ENCODE results near the gene SH2D3C.

The SH2D3C gene, protein sequence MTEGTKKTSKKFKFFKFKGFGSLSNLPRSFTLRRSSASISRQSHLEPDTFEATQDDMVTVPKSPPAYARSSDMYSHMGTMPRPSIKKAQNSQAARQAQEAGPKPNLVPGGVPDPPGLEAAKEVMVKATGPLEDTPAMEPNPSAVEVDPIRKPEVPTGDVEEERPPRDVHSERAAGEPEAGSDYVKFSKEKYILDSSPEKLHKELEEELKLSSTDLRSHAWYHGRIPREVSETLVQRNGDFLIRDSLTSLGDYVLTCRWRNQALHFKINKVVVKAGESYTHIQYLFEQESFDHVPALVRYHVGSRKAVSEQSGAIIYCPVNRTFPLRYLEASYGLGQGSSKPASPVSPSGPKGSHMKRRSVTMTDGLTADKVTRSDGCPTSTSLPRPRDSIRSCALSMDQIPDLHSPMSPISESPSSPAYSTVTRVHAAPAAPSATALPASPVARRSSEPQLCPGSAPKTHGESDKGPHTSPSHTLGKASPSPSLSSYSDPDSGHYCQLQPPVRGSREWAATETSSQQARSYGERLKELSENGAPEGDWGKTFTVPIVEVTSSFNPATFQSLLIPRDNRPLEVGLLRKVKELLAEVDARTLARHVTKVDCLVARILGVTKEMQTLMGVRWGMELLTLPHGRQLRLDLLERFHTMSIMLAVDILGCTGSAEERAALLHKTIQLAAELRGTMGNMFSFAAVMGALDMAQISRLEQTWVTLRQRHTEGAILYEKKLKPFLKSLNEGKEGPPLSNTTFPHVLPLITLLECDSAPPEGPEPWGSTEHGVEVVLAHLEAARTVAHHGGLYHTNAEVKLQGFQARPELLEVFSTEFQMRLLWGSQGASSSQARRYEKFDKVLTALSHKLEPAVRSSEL

GRCh38 chr9:127778280-127779135 lies at the start of gene SH2D3C:
Gene SH2D3C (minus strand): TSS chr9:127778666. CDS start chr9:127778627, 39 bp downstream.
- no peak for TF ChIP-seq ZNF8 (CRISPR knock-in tag; IDR thresholded peaks at IDR 0.05)
- no peak for TF ChIP-seq CSRNP3 (CRISPR knock-in tag; IDR thresholded peaks at IDR 0.05)
- TF ChIP-seq CREB5 (CRISPR knock-in tag; IDR thresholded peaks at IDR 0.05; ENCODE audit: low read depth), result no peak
- no peak for TF ChIP-seq ZNF70 (CRISPR knock-in tag; IDR thresholded peaks at IDR 0.05)
- TF ChIP-seq, protein P1, sequence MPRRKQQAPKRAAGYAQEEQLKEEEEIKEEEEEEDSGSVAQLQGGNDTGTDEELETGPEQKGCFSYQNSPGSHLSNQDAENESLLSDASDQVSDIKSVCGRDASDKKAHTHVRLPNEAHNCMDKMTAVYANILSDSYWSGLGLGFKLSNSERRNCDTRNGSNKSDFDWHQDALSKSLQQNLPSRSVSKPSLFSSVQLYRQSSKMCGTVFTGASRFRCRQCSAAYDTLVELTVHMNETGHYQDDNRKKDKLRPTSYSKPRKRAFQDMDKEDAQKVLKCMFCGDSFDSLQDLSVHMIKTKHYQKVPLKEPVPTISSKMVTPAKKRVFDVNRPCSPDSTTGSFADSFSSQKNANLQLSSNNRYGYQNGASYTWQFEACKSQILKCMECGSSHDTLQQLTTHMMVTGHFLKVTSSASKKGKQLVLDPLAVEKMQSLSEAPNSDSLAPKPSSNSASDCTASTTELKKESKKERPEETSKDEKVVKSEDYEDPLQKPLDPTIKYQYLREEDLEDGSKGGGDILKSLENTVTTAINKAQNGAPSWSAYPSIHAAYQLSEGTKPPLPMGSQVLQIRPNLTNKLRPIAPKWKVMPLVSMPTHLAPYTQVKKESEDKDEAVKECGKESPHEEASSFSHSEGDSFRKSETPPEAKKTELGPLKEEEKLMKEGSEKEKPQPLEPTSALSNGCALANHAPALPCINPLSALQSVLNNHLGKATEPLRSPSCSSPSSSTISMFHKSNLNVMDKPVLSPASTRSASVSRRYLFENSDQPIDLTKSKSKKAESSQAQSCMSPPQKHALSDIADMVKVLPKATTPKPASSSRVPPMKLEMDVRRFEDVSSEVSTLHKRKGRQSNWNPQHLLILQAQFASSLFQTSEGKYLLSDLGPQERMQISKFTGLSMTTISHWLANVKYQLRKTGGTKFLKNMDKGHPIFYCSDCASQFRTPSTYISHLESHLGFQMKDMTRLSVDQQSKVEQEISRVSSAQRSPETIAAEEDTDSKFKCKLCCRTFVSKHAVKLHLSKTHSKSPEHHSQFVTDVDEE (CRISPR knock-in tag; IDR thresholded peaks at IDR 0.05), result no peak
- no peak for TF ChIP-seq PATZ1 (CRISPR knock-in tag; IDR thresholded peaks at IDR 0.05; ENCODE audit: borderline replicate concordance)
- no peak for TF ChIP-seq GLIS3 (CRISPR knock-in tag; IDR thresholded peaks at IDR 0.05)
- no peak for TF ChIP-seq BACH2 (CRISPR knock-in tag; IDR thresholded peaks at IDR 0.05; ENCODE audit: borderline replicate concordance)
- no peak for TF ChIP-seq SNAI2 (CRISPR knock-in tag; IDR thresholded peaks at IDR 0.05)
- no peak for TF ChIP-seq TCF4 (CRISPR knock-in tag; IDR thresholded peaks at IDR 0.05; ENCODE audit: borderline replicate concordance)
- TF ChIP-seq ZFP30 (CRISPR knock-in tag; IDR thresholded peaks at IDR 0.05), result no peak
- no peak for TF ChIP-seq ZNF565 (CRISPR knock-in tag; conservative IDR thresholded peaks at IDR 0.05; ENCODE audit: low read depth)
- no peak for TF ChIP-seq ZFP3 (CRISPR knock-in tag; IDR thresholded peaks at IDR 0.05)
- TF ChIP-seq PPARA (CRISPR knock-in tag; IDR thresholded peaks at IDR 0.05; ENCODE audit: borderline replicate concordance), result no peak
- TF ChIP-seq RARB (CRISPR knock-in tag; IDR thresholded peaks at IDR 0.05), result no peak
- no peak for ATAC-seq

DNA sequence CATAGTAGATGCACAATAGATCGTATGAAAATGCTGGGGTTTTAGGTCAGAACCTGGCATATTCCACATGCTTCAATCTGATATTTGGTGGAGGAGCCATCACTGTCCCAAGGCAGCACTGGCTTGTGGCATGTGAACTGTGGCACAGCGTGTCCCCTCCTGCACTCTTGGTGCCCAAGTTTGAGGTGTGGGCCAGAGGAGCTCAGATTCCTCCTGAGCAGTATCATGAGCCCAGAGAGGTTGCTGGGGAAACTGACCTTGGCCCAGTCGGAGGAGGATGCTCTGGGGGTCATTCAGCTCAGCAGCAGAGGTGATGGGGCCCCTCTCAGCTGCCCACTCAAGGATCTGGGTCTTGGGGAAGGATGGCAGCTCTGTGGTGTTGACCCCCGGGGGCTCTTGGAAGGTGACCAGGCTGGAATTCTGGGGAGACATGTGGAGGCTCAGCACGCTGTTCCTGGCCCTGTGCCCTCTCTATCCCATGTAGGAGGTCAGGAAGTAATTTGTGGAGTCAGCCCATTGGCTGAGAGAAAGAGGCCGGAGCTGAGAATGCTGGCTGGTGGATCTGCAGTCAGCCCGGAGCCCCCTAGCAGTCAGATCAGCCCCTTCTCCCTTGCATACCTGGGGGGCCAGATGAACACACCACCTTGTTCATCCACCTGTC lies 47.9 kb upstream of the SH2D3C start:
- no peak for TF ChIP-seq ESRRG (CRISPR knock-in tag; IDR thresholded peaks at IDR 0.05)
- TF ChIP-seq GLIS3 (CRISPR knock-in tag; IDR thresholded peaks at IDR 0.05), result no peak
- ATAC-seq, result no peak; the same call in 2 of the 3 replicates

- ATAC-seq, result peak; percentile 26; the same call in 2 of the 3 replicates
- no peak for TF ChIP-seq CREB5 (CRISPR knock-in tag; IDR thresholded peaks at IDR 0.05; ENCODE audit: low read depth)
- no peak for TF ChIP-seq CSDC2 (CRISPR knock-in tag; IDR thresholded peaks at IDR 0.05)
- no peak for TF ChIP-seq CSRNP3 (CRISPR knock-in tag; IDR thresholded peaks at IDR 0.05)
- no peak for TF ChIP-seq ESRRG (CRISPR knock-in tag; IDR thresholded peaks at IDR 0.05)
- no peak for TF ChIP-seq BACH2 (CRISPR knock-in tag; IDR thresholded peaks at IDR 0.05; ENCODE audit: borderline replicate concordance)
- no peak for TF ChIP-seq GLIS3 (CRISPR knock-in tag; IDR thresholded peaks at IDR 0.05)
- no peak for TF ChIP-seq ZNF70 (CRISPR knock-in tag; IDR thresholded peaks at IDR 0.05)
- no peak for TF ChIP-seq ISL1 (CRISPR knock-in tag; IDR thresholded peaks at IDR 0.05)
- no peak for TF ChIP-seq TCF4 (CRISPR knock-in tag; IDR thresholded peaks at IDR 0.05; ENCODE audit: borderline replicate concordance)
- TF ChIP-seq TOX (CRISPR knock-in tag; IDR thresholded peaks at IDR 0.05; ENCODE audit: borderline replicate concordance), result no peak
- no peak for TF ChIP-seq ZFP3 (CRISPR knock-in tag; IDR thresholded peaks at IDR 0.05)
- TF ChIP-seq ZFP30 (CRISPR knock-in tag; IDR thresholded peaks at IDR 0.05), result no peak
- no peak for TF ChIP-seq OSR1 (CRISPR knock-in tag; IDR thresholded peaks at IDR 0.05)
Measured at GRCh38 chr9:127825319-127826051, 47.0 kb upstream of the SH2D3C start.
